HG03521 (cell line): ENCODE data around the gene COG7.
"Not testable (repeated sequence)": the region's sequence is repeated elsewhere in the genome, so short reads cannot be mapped to it uniquely, and the experiment has no call there.

Experiments used
- ATAC-seq: cut with Tn5 transposase; IDR thresholded peaks from one replicate; pipeline ENCODE4 v1.9.1; 2021; ENCODE audit warnings: mild to moderate bottlenecking, moderate library complexity; ENCODE audit not compliant: unreplicated experiment

COG7 gene

GRCh38 chr16:23478566-23478965 lies 25.6 kb upstream of the COG7 start:
- ATAC-seq: no peak

GRCh38 chr16:23476289-23476688 lies 23.3 kb upstream of the COG7 start:
- no peak for ATAC-seq

GRCh38 chr16:23469814-23470213 lies 16.8 kb upstream of the COG7 start:
- ATAC-seq: no peak

DNA sequence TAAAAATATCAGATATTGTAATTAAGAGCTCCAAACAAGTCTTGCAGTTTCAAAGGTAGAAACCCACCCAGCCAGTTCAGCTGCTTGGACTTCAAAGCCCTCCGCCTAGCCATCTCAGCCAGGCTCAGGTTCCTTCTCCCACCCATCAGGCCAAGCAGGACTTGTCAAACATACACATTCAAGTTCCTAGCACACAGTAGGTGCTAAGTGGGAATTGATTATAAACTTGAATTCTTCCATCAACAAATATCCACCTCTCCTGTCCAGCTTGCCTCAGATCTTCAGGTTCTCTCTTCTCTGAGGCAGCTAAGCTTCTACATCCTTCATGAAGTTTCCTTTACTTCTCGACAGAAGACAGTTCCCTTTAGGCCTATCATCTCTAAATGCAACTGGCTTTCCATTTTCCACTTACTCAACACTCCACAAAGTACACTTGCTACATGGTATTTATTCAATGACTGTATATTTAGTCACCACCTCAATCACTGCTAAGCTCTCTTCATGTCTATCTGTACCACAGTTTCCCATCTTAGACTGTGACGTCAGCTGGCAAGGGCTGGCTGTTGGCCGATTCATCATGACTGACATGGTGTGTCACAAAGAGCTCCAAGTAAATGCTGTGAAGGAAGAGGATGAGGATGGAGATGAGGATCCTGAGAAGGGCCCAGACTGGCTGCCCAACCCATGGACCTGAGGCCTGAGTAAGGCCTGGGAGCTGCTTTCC lies 13.3 kb upstream of the COG7 start:
- ATAC-seq: no peak

DNA sequence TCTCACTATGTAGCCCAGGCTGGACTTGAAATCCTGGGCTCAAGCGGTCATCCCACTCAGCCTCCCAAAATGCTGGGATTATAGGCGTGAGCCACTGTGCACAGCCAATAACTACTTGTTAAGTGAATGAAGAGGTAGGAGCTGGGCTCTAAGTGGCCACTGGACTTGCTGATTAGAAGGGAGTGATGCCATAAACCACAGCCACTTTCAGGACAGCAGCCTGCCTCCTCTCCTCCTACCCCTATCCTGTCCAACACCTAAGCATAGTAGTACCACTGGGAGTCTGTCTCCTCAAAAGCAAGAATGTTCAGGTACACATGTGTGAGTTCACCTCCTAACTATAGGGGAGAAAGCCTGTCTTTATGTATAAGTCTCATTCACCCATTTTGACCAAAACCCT lies 12.2 kb upstream of the COG7 start:
- no peak for ATAC-seq

DNA sequence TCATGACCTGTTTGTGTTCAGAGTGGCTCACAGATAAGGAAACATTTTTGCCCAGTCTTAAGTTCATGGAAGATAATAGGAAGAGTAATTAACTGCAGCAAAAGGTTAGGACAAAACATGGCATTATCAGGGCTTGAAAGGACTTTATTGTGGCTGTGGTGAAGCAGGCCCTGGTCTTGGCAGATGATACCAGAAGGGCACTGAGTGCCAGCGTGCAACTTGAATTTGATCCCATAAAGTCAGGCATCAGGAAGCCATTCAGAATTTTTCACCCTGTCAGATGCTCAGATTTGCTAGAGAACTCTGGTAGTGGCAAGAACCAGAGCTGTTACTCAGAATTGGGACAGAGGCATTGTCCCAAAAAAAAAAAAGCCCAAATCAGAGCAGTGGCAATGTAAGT lies 11.2 kb upstream of the COG7 start:
- ATAC-seq: no peak

- ATAC-seq: not testable (repeated sequence)
Measured at GRCh38 chr16:23462994-23463393, 10.0 kb upstream of the COG7 start.

DNA sequence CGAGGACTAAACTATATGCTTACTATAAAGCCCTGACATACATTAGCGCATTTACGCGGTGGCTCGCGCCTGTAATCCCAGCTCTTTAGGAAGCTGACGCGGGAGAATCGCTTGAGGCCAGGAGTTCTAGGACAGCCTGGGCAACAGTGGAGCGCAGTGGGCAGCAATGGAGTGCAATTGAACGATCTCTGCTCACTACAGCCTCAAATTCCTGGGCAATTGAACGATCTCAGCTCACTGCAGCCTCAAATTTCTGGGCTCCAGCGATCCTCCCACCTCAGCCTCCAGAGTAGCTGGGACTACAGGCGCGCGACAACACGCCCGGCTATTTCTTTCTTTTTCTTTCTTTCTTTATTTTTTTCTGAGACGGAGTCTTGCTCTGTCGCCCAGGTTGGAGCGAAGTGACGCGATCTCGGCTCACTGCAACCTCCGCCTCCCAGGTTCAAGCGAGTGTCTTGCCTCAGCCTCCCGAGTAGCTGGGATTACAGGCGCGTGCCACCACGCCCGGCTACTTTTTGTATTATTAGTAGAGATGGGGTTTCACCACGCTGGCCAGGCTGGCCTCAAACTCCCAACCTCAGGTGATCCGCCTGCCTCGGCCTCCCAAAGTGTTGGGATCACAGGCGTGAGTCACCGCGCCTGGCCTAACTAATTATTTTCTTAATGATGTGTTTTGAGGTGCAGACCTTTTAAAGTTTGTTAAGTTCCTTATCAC lies 506 bp upstream of the COG7 start:
- peak; percentile 10 for ATAC-seq

DNA sequence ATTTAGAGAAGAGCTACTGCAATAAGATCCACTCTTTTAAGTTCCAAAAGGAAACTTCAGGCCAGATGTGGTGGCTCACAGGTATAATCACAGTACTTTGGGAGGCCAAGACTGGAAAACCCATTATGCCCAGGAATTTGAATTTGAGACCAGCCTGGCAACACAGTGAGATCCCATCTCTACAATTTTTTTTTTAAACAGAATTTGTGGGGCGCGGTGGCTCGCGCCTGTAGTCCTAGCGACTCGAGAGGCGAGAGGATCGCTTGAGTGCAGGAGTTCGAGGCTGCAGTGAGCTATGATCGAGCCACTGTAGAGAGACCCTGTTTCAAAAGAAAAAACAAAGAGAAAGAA lies 793 bp downstream of the COG7 start:
- ATAC-seq: no peak

DNA sequence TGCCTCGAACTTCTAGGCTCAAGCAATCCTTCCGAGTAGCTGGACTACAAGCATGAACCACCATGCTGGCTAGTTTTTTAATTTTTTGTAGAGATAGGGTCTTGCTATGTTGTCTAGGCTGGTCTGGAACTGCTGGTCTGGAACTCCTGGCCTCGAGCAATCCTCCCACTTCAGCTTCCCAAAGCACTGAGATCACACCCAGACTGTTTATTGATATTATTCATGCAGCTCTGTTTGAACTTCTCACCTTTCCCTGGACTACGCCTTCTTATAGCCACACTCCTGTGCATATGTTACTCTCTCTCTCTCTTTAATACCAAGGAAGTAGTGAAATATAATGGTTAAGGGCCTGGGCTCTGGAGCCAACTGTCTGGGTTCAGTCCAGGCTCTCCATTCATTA lies 4.6 kb downstream of the COG7 start:
- no peak for ATAC-seq

DNA sequence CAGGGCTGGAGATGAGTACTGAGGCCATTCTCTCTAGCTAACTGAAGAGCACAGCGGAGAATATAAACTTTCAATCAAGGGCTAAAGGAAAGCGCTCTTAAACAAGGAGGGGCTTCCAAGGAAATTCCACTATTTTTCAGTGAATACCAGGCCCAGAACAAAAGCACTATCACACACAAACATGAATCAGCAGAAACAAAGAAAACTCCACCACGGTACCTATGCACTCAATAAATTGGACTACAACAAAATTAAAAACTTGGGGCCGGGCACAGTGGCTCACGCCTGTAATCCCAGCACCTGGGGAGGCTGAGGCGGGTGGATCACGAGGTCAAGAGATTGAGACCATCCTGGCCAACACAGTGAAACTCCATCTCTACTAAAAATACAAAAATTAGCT lies 15.4 kb downstream of the COG7 start:
- ATAC-seq: not testable (repeated sequence)

DNA sequence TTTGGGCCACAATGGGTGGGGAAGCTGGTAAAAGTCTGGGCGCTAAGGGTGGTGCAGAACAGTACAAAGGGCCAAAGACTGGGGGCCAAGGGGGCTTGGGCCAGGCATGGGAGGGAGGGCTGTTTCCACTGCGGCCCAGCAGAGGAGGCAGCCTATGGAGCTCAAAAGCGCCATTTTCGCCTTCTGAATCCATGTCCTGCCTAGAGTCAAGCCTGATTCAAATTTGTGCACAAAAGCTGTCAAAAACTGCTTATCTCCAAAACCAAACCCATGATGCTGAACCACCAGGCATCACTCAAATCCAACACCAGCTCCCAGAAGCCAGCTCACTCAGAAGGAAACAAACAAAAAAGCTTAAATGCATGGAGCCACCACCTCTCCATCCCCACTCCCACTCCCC lies 16.0 kb downstream of the COG7 start:
- no peak for ATAC-seq

DNA sequence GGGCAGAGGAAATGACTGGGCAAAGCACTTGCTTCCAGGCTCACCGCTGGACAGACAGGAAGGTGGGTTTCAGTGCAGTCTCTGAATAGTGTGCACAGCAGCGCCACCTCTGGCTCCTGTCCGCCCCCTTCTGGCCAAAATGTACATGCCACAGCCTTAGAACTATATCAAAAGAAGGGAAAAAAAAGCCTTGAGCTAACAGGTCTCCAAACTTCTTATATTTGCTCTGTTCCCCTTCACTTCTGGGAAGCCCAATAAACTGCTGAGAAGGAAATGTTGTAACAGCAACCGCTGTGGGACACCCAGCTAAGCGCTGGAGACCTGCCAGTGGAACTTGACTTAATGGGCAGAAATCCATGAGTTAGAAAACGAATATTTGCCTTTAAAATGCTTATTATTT lies 17.5 kb downstream of the COG7 start:
- ATAC-seq: peak; percentile 54

GRCh38 chr16:23434380-23434779 lies 18.6 kb downstream of the COG7 start:
- no peak for ATAC-seq

DNA sequence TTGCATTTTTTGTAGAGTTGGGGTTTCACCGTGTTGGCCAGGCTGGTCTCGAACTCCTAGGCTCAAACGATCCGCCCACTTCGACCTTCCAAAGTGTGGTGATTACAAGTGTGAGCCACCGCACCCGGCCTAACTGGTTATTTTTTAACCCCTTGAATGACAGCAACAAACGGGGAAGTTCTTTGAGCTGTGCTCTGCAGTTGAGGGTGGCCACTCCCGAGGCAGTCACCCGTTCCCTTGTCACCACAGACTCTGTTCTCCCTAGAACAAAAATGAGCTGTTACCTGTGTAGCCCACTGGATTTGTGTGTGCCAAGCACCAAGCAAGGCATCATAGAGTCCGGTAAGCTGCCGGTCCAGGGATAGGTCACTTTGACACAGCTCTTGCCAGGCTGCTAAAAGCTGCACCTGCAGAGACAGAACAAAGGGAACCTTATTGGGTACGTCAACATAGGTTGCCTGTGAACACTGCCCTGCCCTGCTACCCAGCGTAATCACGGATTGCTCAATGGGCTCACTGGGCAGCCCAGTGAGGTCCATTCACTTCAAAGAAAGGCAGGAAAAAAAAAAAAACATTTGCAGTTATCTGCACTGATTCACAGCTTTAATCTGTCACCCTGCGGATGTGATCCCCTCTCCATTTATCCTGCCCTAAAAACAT lies 19.6 kb downstream of the COG7 start:
- no peak for ATAC-seq

- ATAC-seq: no peak
Measured at GRCh38 chr16:23432176-23433128, 20.5 kb downstream of the COG7 start.

DNA sequence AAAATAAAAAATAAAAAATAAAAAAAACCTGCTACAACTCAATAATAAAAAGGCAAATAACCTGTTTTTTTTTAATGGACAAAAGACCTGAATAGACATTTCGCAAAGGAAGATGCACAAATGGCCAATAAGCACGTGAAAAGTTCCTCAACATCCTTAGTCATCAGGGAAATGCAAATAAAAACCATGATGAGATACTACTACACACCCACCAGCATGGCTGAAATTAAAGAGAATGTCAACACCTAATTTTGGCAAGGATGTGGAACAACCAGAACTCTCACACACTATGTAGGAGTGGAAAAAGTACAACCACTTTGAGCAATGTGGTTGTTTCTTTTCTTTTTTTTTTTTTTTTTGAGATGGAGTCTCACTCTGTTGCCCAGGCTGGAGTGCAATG lies 24.6 kb downstream of the COG7 start:
- ATAC-seq: no peak

DNA sequence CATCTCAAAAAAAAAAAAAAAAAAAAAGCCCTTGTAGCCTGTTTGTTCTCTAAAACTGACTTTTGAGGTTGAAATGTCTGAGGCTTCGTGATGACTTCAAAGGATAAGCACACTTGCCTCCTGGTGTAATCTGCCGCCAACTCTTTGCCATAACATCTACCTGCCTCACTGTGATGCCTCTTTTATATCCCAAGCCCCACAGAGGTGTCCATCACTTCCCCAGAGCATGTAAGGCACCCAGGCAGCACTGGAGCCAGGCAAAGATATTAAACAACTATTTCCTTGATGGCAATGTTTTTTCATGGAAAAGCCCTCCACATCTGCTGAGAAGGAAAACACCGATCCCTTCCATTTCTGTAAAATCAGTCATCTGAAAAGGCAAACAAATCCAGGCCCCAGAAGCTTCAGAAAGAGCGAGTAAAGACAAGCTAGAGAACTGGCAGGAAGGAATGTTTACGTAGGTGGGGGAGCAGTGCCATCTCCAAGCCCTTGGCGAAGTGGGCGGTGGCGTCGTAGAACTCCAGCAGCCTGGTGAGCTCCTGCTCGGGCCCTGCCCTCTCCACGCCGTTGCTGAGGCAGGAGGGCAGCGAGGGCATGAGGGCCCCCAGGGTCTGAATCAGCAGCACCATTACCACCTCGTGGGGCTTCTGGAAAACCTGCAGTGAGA lies 28.6 kb downstream of the COG7 start:
- ATAC-seq: no peak

DNA sequence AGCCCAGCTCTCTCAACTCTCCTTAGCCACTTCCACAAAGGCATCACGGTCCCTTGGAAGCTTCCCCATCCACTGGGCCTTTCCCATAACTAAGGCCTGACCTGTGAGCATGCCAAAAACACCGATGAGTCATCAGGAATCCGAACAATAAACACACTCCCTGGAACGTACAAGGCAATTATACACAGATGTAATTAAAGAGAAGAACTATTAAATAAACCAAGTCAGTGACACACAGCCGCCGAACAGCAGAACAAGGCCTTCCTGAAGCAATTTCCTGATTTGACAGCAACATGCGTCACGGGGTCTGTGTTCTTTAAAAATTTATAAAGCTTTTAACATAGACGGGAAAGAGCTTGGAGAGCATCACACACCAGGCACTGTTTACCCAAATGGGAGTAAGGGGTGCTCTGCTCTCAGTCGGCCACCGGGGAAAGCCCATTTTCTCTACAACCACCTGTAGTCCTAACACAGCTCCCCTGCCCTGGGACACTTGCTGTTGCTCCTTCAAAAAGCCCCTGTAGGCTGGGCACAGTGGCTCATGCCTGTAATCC lies 29.4 kb downstream of the COG7 start:
- no peak for ATAC-seq

- no peak for ATAC-seq
Measured at GRCh38 chr16:23420011-23420410, 33.0 kb downstream of the COG7 start.
